HepG2 (cell line): ENCODE results near the gene SLC35A3. TPM values are rescaled to one million over a fixed set of nuclear protein-coding genes. Genes with fewer than 3 reads are reported as not detected.

ENCODE experiments used
- ATAC-seq: fragments of 200-7000 bp; cut with Tn5 transposase; 3 replicates; pipeline ENCODE4 v1.9.1; 2020; ENCODE audit warnings: mild to moderate bottlenecking, moderate library complexity
- BruUV-seq: library from RNA; stranded (reverse); fragments of 400-500 nt; replicated peaks from 2 replicates; lab custom pipeline; 2021; lab: Mats Ljungman, UMichigan
- CTCF ChIA-PET: fragments of 300-600 bp; formaldehyde crosslinking; extraction: SDS; loops from one replicate; lab custom pipeline; 2021; ENCODE audit warnings: low total read pairs, inconsistent platforms, low intra/inter-chr PET ratio; lab: Yijun Ruan, JAX
- POLR2A ChIA-PET: fragments of 350-600 bp; sonication (Branson Sonifier 250); formaldehyde crosslinking; loops from one replicate; lab custom pipeline; 2020; ENCODE audit warnings: antibody characterized with exemption, inconsistent platforms; lab: Yijun Ruan, JAX
- DNase-seq: peaks from one replicate; pipeline ENCODE4 v3.0.0-alpha.2; 2015; ENCODE audit warnings: low spot score
- FAIRE-seq: peaks from 3 replicates; lab custom pipeline; 2011; peaks lifted over from hg19 to GRCh38; lab: Jason Lieb, UNC
- H2AFZ ChIP-seq: one replicate; pipeline ENCODE4 v1.6.1; 2011; ENCODE audit warnings: low read length, inconsistent platforms
- H3K27ac ChIP-seq: fragments of 300-600 bp; 3 replicates; pipeline ENCODE4 v1.8.0; 2011; ENCODE audit warnings: mixed run types, mild to moderate bottlenecking, mixed read lengths, low read length, inconsistent platforms; ENCODE audit not compliant: insufficient read depth; ENCODE audit errors: extremely low read length
- H3K27me3 ChIP-seq, 2 experiments: fragments of 200-600 bp in 1 of 2; 2 replicates in 1 of 2; 3 replicates in 1 of 2; pipeline versions ENCODE4 v1.6.0 to v1.8.0; 2011; ENCODE audit warnings: low read length in 2 of 2, mild to moderate bottlenecking in 2 of 2, moderate library complexity in 2 of 2, inconsistent platforms in 1 of 2; ENCODE audit not compliant: insufficient read depth in 2 of 2, control insufficient read depth in 1 of 2
- H3K36me3 ChIP-seq, 2 experiments: fragments of 200-600 bp in 1 of 2; replicated peaks in 1 of 2; 2 replicates in 1 of 2; 3 replicates in 1 of 2; pipeline versions ENCODE4 v1.5.1 to v1.8.0; 2011; ENCODE audit warnings: low read length in 2 of 2, inconsistent platforms in 1 of 2; ENCODE audit not compliant: insufficient read depth in 2 of 2, control insufficient read depth in 1 of 2
- H3K4me1 ChIP-seq: 2 replicates; pipeline ENCODE4 v1.5.1; 2012; ENCODE audit warnings: low read length, inconsistent platforms; ENCODE audit not compliant: insufficient read depth
- H3K4me2 ChIP-seq: 2 replicates; pipeline ENCODE4 v1.6.0; 2011; ENCODE audit warnings: low read depth, low read length, inconsistent platforms
- H3K4me3 ChIP-seq, 3 experiments: fragments of 200-600 bp in 1 of 3; sonication (generic), shearing (Covaris generic) in 1 of 3; replicated peaks in 1 of 3; 2 replicates each; pipeline ENCODE4 v1.5.1; 2011 to 2016; ENCODE audit warnings: low read length in 3 of 3, inconsistent platforms in 2 of 3, low read depth in 2 of 3, mild to moderate bottlenecking in 2 of 3, control low read depth in 1 of 3, mixed read lengths in 1 of 3; ENCODE audit not compliant: insufficient read depth in 1 of 3
- H3K79me2 ChIP-seq: one replicate; pipeline ENCODE4 v1.6.1; 2011; ENCODE audit warnings: low read length, inconsistent platforms; ENCODE audit not compliant: insufficient read depth
- H3K9ac ChIP-seq: 2 replicates; pipeline ENCODE4 v1.6.0; 2011; ENCODE audit warnings: mild to moderate bottlenecking, low read depth, low read length, inconsistent platforms; ENCODE audit not compliant: insufficient read depth
- H3K9me3 ChIP-seq: 2 replicates; pipeline ENCODE4 v1.5.1; 2012; ENCODE audit warnings: mild to moderate bottlenecking, low read length
- H4K20me1 ChIP-seq: 2 replicates; pipeline ENCODE4 v1.6.0; 2011; ENCODE audit warnings: inconsistent platforms, mild to moderate bottlenecking, low read length, moderate library complexity; ENCODE audit not compliant: insufficient read depth
- CBX1 ChIP-seq: IDR thresholded peaks from one replicate; pipeline ENCODE4 v1.6.1; 2016; ENCODE audit warnings: antibody characterized with exemption, low read depth
- CC2D1A ChIP-seq: sonication (generic); formaldehyde crosslinking; IDR thresholded peaks from 2 replicates; pipeline ENCODE4 v1.8.1; 2023; ENCODE audit warnings: mild to moderate bottlenecking, missing genetic modification reagents
- CERS6 ChIP-seq: sonication (generic); formaldehyde crosslinking; IDR thresholded peaks from 2 replicates; pipeline ENCODE4 v1.5.0; 2020; ENCODE audit warnings: missing genetic modification reagents
- GZF1 ChIP-seq: sonication (generic); formaldehyde crosslinking; IDR thresholded peaks from 2 replicates; pipeline ENCODE4 v1.5.1; 2020; ENCODE audit warnings: mild to moderate bottlenecking, missing genetic modification reagents
- KAT2B ChIP-seq: fragments of 150-350 bp; IDR thresholded peaks from 2 replicates; pipeline ENCODE4 v1.6.1; 2014; ENCODE audit warnings: low read depth, low read length, borderline replicate concordance
- KMT2B ChIP-seq: IDR thresholded peaks from 2 replicates; pipeline ENCODE4 v1.6.1; 2016; ENCODE audit warnings: missing genetic modification reagents, missing compliant biosample characterization
- RBM39 ChIP-seq: fragments of 200-400 bp; formaldehyde crosslinking; IDR thresholded peaks from one replicate; pipeline ENCODE4 v1.6.1; 2018; ENCODE audit warnings: antibody characterized with exemption, mild to moderate bottlenecking, low read depth, low read length; ENCODE audit not compliant: poor library complexity, severe bottlenecking
- REL ChIP-seq: sonication (generic); formaldehyde crosslinking; conservative IDR thresholded peaks from 2 replicates; pipeline ENCODE4 v1.8.0; 2022; ENCODE audit warnings: mild to moderate bottlenecking, missing genetic modification reagents, moderate library complexity
- RFX1 ChIP-seq: fragments of 450-650 bp; IDR thresholded peaks from 2 replicates; pipeline ENCODE4 v1.6.1; 2017
- SMAD9 ChIP-seq: sonication (generic); formaldehyde crosslinking; IDR thresholded peaks from 2 replicates; pipeline ENCODE4 v1.5.1; 2020; ENCODE audit warnings: mild to moderate bottlenecking, missing genetic modification reagents
- ZFP37 ChIP-seq: sonication (generic); formaldehyde crosslinking; IDR thresholded peaks from 2 replicates; pipeline ENCODE4 v1.4.0; 2020; ENCODE audit warnings: missing genetic modification reagents, borderline replicate concordance
- ZNF30 ChIP-seq: sonication (generic); formaldehyde crosslinking; IDR thresholded peaks from 2 replicates; pipeline ENCODE4 v1.5.0; 2020; ENCODE audit warnings: mild to moderate bottlenecking, missing genetic modification reagents
- ZNF318 ChIP-seq: sonication (generic); formaldehyde crosslinking; IDR thresholded peaks from 2 replicates; pipeline ENCODE4 v1.4.0; 2020; ENCODE audit warnings: mild to moderate bottlenecking, missing genetic modification reagents
- ZNF589 ChIP-seq: sonication (generic); formaldehyde crosslinking; conservative IDR thresholded peaks from 2 replicates; pipeline ENCODE4 v1.8.0; 2022; ENCODE audit warnings: mild to moderate bottlenecking, moderate library complexity, missing genetic modification reagents
- WGBS: methylation state at CpG from one replicate; pipeline ENCODE4 v1.1.6; 2017; ENCODE audit warnings: low lambda C conversion rate; 5-methylcytosine and 5-hydroxymethylcytosine counted together
- in situ Hi-C: cut with HindIII; loops from 2 replicates; pipeline ENCODE4 v1.10.0; 2017; ENCODE audit warnings: low pct_unique_long_range_greater_than_20kb; ENCODE audit not compliant: extremely low pct_ligation_motif_present
- intact Hi-C: fragments of 100-400 bp; cut with micrococcal nuclease; formaldehyde crosslinking; loops from one replicate; pipeline ENCODE4 v1.10.0; 2022; ENCODE audit not compliant: unreplicated experiment
- polyA plus RNA-seq, 8 experiments: library from polyadenylated mRNA; depleted of rRNA in 3 of 8; stranded (reverse) in 7 of 8; unstranded in 1 of 8; fragments of >200 nt; fragmentation: Illumina TruSeq in 4 of 8; extraction: Trizol in 4 of 8; gene quantifications; 2 replicates each; pipeline versions ENCODE4 v1.2.1 to v1.2.3, GENCODE V29; 2011 to 2016; ENCODE audit warnings: low read depth in 4 of 8, missing spikeins in 1 of 8, mixed read lengths in 1 of 8; ENCODE audit not compliant: insufficient read depth in 1 of 8
- total RNA-seq, 5 experiments: library from RNA; depleted of rRNA; stranded (reverse); fragments of >200 nt; fragmentation: Illumina TruSeq; extraction: Trizol; gene quantifications; 2 replicates each; pipeline ENCODE4 v1.2.3, GENCODE V29; 2016; ENCODE audit warnings: low read depth in 1 of 5

Gene SLC35A3
- total and polyA plus RNA-seq, 2 of the 13 experiments (the other 11 are each of a cell fraction or from before 2014, with no cell fraction given), result 11.2 to 24.9 TPM

- Histone ChIP-seq H4K20me1 (no peaks in the 10 kb centered on the region), H3K4me1 (peaks cover 8% of the 10 kb centered on the region; the same call in 1 of the 2 replicates), H3K27ac (no peak overlapping the region), H3K4me3 (no peak overlapping the region), H3K4me2 (no peak overlapping the region), H3K27me3 (no peaks in the 10 kb centered on the region; a peak in 1 of 5 replicates), H2AFZ (no peak overlapping the region), H3K36me3 (no peaks in the 10 kb centered on the region), H3K79me2 (peaks cover 6% of the 10 kb centered on the region), H3K9me3 (no peaks in the 10 kb centered on the region), H3K9ac (no peak overlapping the region)
- POLR2A ChIA-PET, result no interaction called here
- intact Hi-C loops, result loop anchor here (10.0 kb wide), 1 partner anchor 169 kb away; the partner anchor contains the start of genes SASS6 and TRMT13
- ATAC-seq (no peak), FAIRE-seq (no peak), DNase-seq (no peak)
- BruUV-seq, result no TSS peak
- TF ChIP-seq ZFP37 (no peak), CERS6 (no peak), SMAD9 (CRISPR knock-in tag) (no peak), RBM39 (no peak), ZNF589 (no peak), KAT2B (no peak), ZNF318 (CRISPR knock-in tag) (no peak), GZF1 (CRISPR knock-in tag) (no peak), CC2D1A (CRISPR knock-in tag) (no peak), RFX1 (no peak), REL (CRISPR knock-in tag) (no peak), CBX1 (no peak), ZNF30 (CRISPR knock-in tag) (no peak), KMT2B (CRISPR knock-in tag) (no peak)
- WGBS, result 32% methylated on average over 2 of the region's 2 CpGs
- CTCF ChIA-PET, result no interaction called here
- in situ Hi-C loops, result no loop called here
Observed at GRCh38 chr1:99965646-99966375, 4.0 kb upstream of the SLC35A3 start.
